Muscle of leg (tissue), 11 donors: ENCODE measurements around the gene CD36. TPM values are rescaled to one million over a fixed set of nuclear protein-coding genes. Genes with fewer than 3 reads are reported as not detected.

ENCODE experiments used
- DNase-seq: peaks from one replicate; pipeline ENCODE4 v3.0.0; 2013
- H3K27ac ChIP-seq: one replicate; pipeline ENCODE4 v1.5.1; 2013; ENCODE audit warnings: mild to moderate bottlenecking, low read length, control low read depth
- H3K27me3 ChIP-seq: one replicate; pipeline ENCODE4 v1.6.1; 2013; ENCODE audit warnings: low read length; ENCODE audit not compliant: control insufficient read depth, insufficient read depth
- H3K36me3 ChIP-seq: one replicate; pipeline ENCODE4 v1.6.1; 2013; ENCODE audit warnings: low read length; ENCODE audit not compliant: control insufficient read depth, insufficient read depth
- H3K4me1 ChIP-seq: one replicate; pipeline ENCODE4 v1.6.1; 2013; ENCODE audit warnings: low read length; ENCODE audit not compliant: control insufficient read depth, insufficient read depth
- H3K4me3 ChIP-seq: one replicate; pipeline ENCODE4 v1.5.1; 2013; ENCODE audit warnings: low read length, control low read depth
- H3K9me3 ChIP-seq: replicated peaks from 2 replicates; pipeline ENCODE4 v1.6.1; 2013; ENCODE audit warnings: low read depth, low read length; ENCODE audit not compliant: control insufficient read depth
- WGBS: methylation state at CpG from one replicate; pipeline ENCODE4 v1.1.5; 2013; ENCODE audit warnings: missing lambda C conversion rate; ENCODE audit not compliant: insufficient coverage; 5-methylcytosine and 5-hydroxymethylcytosine counted together
- polyA plus RNA-seq, 8 donors: library from polyadenylated mRNA; unstranded; fragments of 120-200 nt; gene quantifications; one replicate each; pipeline versions ENCODE4 v1.2.1 to v1.2.3, GENCODE V29; 2013; ENCODE audit warnings: inconsistent platforms in 1 of 8, low replicate concordance in 1 of 8; ENCODE audit not compliant: insufficient read length in 8 of 8, insufficient read depth in 1 of 8
- total RNA-seq: library from RNA; stranded (reverse); fragments of 120-200 nt; gene quantifications from one replicate; pipeline ENCODE4 v1.2.4, GENCODE V29; 2013

The CD36 gene
- total and polyA plus RNA-seq, 9 donors, result 200 to 321 (median 233) TPM

DNA sequence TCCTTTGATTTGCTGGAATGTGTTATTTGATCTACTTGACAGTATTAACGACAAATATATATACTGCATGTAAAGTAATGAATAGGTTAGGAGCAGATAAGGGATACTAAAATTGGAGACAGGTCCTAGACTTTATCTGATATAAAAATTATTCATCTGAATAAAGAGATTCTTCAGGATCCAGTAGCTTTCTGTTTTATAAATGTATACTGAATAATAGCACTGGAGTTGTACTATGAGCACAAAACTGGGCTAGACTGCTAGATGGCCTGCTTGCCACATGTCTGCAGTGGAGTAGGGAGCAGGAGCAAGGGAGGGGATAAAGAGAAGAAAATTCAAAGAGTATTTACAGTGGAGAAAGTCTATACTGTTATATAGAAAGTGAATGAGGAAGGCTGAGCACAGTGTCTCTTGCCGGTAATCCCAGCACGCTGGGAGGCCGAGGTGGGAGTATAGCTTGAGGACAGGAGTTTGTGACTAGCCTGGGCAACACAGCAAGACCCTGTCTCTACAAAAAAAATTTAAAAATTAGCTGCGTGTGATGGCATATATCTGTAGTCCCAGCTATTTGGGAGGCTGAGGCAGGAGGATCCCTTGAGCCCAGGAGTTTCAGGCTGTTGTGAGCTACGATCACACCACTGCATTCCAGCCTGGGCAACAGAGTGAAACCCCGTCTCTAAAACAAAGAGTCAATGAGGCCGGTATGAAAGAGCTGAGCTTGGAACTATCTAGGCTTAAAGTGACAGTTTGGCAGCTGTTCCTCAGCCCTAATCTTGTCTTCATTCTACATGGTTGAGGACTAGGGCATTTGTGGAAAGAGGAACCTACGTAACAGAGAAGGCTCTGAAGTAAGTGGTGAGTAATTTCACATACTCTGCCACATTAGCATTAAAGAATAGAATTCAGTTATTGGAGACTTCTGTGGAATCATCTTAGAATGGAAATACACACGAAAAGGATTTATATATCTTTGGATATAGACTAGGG is 41.8 kb downstream of the CD36 start:
- no peaks in the 10 kb centered on the region for H3K36me3 ChIP-seq
- DNase-seq, result peak; percentile 62

DNA sequence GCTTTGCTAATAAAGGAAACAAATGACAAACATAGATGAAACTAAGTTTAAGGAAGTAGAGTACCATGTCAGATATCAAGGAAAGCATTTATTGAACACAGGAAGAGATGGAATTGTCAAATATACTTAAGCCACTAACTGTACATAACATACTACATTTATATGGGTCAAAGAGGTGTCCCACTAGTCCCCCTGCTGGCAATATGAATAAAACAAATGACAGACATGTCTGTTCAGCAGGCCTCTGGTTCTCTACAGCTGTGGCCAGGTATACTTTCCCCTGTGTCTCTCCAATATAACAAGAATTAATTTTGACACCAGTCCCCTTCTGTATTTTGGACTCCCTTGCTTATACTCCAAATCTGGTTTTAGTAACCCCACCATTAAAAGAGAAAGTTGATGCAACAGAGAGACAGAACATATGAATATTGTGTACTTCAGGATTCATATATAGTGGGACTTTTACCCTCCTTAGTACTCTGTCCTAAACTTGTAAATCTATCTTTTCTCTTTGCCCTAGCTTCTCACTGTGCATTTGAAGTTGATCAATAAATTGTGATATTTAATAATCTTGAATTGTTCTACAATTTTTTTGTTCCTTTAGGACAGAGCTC is 42.9 kb downstream of the CD36 start:
- Histone ChIP-seq H3K4me1 (no peaks in the 10 kb centered on the region), H3K9me3 (no peaks in the 10 kb centered on the region), H3K27ac (no peak overlapping the region), H3K4me3 (no peak overlapping the region), H3K27me3 (no peaks in the 10 kb centered on the region), H3K36me3 (no peaks in the 10 kb centered on the region)
- peak; percentile 37 for DNase-seq

More for the DNA sequence above, 41.8 kb downstream of the CD36 start:
- no peak overlapping the region for H3K27ac ChIP-seq
- H3K4me3 ChIP-seq, result no peak overlapping the region
- no peaks in the 10 kb centered on the region for H3K9me3 ChIP-seq
- H3K4me1 ChIP-seq, result no peaks in the 10 kb centered on the region
- H3K27me3 ChIP-seq, result no peaks in the 10 kb centered on the region
- WGBS, result 94% methylated on average over 3 of the region's 10 CpGs

DNA sequence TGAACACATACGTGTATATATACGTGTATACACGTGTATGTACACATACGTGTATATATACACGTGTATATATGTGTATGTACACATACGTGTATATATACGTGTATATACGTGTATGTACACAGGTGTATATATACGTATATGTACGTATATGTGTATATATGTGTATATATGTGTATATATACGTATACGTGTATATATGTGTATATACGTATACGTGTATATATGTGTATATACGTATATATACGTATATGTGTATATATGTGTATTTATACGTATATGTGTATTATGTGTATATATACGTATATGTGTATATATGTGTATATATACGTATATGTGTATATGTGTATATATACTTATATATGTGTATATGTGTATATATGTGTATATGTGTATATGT is 44.3 kb downstream of the CD36 start:
- no peak overlapping the region for H3K27ac ChIP-seq
- H3K36me3 ChIP-seq, result no peaks in the 10 kb centered on the region
- no peaks in the 10 kb centered on the region for H3K9me3 ChIP-seq
- H3K4me1 ChIP-seq, result no peaks in the 10 kb centered on the region
- no peak for DNase-seq
- H3K4me3 ChIP-seq, result no peak overlapping the region
- 100% methylated on average over 1 of the region's 19 CpGs for WGBS
- H3K27me3 ChIP-seq, result no peaks in the 10 kb centered on the region

DNA sequence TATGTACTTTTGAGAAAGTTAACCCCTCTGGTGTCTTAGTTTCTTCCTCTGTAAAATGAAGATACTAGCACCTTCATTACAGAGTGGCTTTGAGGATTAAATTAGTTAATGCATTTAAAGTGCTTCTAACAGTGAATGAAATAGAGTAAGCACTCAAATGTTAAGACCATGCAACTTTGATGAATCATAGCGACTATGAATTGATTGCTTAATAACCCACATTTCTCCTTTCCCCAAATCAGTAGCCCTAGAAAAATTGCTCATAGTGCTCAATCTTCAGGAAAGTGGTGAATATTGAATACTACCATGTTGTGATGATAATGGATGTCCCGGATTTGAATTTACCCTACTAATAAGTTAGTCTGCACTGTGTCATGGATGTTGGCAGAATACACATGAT is 48.1 kb downstream of the CD36 start:
- Histone ChIP-seq H3K4me1 (no peaks in the 10 kb centered on the region), H3K27ac (no peak overlapping the region), H3K27me3 (no peaks in the 10 kb centered on the region), H3K9me3 (no peaks in the 10 kb centered on the region), H3K4me3 (no peak overlapping the region), H3K36me3 (no peaks in the 10 kb centered on the region)
- no CpG with 5 or more reads among the region's 2 CpGs for WGBS
- DNase-seq, result no peak

DNA sequence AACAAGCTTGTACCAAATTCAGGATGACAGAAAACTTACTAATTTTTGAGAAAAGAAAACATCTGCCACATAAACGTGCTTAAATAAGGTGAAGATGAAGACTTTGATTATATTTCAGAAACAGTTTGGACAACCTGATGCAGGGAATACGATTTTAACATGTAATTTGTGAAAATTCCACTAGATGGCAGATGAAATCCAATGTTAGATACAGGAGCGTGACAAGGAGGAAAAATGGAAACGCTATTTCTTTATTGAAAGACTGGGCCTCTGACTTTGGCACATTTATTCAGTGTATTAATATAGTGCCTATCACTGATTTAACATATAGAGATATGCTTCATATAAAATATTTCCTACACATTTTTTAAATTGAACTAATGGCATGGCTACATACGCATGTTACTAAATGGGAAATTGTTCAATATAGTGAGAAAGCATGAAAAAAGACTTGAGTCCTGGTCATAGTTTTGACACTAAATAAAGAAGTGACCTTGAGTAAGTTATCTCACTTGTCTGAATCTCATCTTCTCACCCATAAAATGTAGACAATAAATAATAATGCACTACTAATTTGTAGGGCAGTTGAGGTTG is 60.7 kb downstream of the CD36 start:
- Histone ChIP-seq H3K36me3 (no peaks in the 10 kb centered on the region), H3K27ac (no peak overlapping the region), H3K4me3 (no peak overlapping the region), H3K27me3 (no peaks in the 10 kb centered on the region), H3K4me1 (peaks cover 2% of the 10 kb centered on the region), H3K9me3 (peaks cover 4% of the 10 kb centered on the region)
- DNase-seq, result peak; percentile 81
- 0% methylated on average over 1 of the region's 5 CpGs for WGBS

DNA sequence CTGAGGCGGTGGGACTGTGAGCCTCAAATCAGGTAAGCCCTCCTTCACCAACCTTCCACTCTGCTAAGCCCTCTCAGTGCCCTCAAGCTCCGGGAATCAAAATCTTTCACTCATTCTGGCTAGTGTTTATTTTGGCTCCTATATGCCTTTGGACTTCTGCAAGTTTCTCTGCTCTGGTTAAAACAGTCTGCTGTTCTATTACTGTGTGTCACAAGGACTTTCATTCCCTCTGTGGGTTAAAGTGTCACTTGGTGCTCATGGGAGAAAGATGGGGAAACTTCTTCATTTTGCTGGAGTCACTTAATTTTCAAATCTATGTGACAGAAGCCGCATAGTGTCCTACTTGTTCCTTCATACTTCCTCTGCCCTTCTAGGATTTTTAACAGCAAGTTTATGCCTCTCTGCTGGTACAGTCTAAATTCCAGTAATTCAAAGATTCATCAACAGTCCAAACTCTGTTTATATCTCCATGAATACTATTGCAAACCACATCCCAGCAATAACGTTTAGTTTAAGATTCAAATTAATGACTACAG is 61.3 kb downstream of the CD36 start:
- no peak overlapping the region for H3K27ac ChIP-seq
- peaks cover 2% of the 10 kb centered on the region for H3K4me1 ChIP-seq
- H3K36me3 ChIP-seq, result no peaks in the 10 kb centered on the region
- no peak overlapping the region for H3K4me3 ChIP-seq
- H3K9me3 ChIP-seq, result peaks cover 3% of the 10 kb centered on the region
- 80% methylated on average over 2 of the region's 4 CpGs for WGBS
- H3K27me3 ChIP-seq, result no peaks in the 10 kb centered on the region
- DNase-seq, result no peak

DNA sequence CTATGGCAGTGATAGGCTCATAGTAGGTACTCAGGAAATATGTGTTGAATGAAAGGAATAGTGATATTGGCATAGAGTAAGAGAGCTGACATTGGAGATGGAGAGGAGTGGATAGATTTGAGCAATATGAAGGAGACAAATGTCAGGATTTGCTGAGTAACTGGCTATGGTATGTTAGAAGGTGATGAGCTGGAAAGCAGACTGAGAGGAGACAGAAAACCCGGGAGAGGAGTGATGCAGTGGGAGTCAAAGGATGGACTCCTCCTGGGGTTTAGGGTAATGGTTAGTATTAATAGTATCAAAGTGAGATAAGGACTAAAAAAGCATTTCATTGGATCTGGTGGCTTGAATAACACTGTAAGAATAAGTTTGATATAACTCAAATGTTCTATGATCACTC is 64.8 kb downstream of the CD36 start:
- WGBS, result 100% methylated on average over 1 of the region's 1 CpG
- DNase-seq, result no peak
- Histone ChIP-seq H3K27ac (no peak overlapping the region), H3K36me3 (no peaks in the 10 kb centered on the region), H3K4me1 (peaks cover 2% of the 10 kb centered on the region), H3K27me3 (no peaks in the 10 kb centered on the region), H3K9me3 (no peaks in the 10 kb centered on the region), H3K4me3 (no peak overlapping the region)

DNA sequence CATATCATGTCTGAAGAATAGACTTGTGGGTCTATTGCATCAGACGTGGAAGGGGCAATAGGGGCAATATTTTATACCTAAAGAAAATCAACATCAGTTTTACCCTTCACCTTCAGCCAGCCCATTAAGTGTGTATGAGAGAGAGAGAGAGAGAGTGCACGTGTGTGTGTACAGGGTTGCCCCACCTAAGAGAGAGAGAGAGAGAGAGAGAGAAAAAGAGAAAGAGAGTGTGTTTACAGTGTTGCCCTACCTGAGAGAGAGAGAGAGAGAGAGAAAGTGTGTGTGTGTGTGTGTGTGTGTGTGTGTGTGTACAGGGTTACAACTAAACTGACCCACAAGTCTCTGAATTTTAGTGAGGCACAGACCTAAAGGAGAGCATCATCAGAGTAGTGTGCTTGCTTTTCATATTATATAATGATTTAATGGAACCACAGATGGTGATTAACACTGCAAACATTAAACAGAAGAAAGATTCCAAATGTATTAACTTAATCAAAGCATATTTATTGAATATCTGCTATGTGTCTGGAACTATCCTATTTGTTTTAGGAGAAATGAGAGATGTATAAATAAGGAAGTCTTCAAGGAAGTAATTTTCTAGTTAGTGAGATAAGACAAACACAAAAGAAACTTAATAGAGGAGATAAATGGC is 66.8 kb downstream of the CD36 start:
- Histone ChIP-seq H3K36me3 (no peaks in the 10 kb centered on the region), H3K27ac (no peak overlapping the region), H3K4me3 (no peak overlapping the region), H3K9me3 (no peaks in the 10 kb centered on the region), H3K27me3 (no peaks in the 10 kb centered on the region), H3K4me1 (no peaks in the 10 kb centered on the region)
- 100% methylated on average over 1 of the region's 2 CpGs for WGBS
- no peak for DNase-seq

DNA sequence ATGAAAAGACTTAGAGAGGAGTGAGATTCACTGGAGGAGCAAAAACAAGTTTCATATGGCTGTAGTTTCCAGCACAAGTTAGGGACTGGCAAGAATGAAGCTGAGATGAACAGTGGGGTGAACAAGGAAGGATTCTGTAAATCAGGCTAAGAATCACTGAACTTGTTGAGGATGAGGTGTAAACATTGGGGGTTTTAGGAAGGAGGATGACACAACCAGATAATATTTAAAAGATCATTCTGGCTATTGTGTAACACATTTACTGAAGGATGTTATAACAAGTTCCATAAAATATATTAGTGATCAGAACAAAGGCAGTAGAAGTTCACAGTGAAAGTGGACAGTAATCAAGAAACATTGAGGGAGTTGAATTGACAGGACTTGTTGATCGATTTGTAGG is 68.9 kb downstream of the CD36 start:
- 100% methylated on average over 1 of the region's 1 CpG for WGBS
- Histone ChIP-seq H3K4me3 (no peak overlapping the region), H3K27me3 (no peaks in the 10 kb centered on the region), H3K4me1 (no peaks in the 10 kb centered on the region), H3K36me3 (no peaks in the 10 kb centered on the region), H3K9me3 (no peaks in the 10 kb centered on the region), H3K27ac (no peak overlapping the region)
- no peak for DNase-seq

DNA sequence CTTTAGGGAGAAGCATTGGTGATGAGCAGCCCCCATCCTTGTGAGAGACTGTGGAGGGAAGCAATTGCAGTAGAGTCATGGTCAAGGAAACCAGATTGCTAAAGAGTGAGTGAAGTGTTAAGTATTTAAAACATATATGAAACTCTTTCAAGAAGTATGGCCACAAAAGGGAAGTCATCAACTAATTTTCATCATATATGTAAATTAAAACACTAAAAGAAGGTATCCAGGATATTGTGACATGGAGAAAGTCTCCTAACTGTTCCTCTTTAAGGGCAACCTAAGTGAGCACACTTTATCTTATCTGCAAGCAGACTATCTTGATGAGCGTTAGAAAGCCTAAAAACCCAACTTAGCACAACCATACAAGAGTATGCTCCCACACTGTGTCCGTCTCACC is 69.7 kb downstream of the CD36 start:
- no peaks in the 10 kb centered on the region for H3K27me3 ChIP-seq
- H3K27ac ChIP-seq, result no peak overlapping the region
- no peaks in the 10 kb centered on the region for H3K9me3 ChIP-seq
- no peak for DNase-seq
- 100% methylated on average over 2 of the region's 2 CpGs for WGBS
- H3K4me3 ChIP-seq, result no peak overlapping the region
- no peaks in the 10 kb centered on the region for H3K36me3 ChIP-seq
- no peaks in the 10 kb centered on the region for H3K4me1 ChIP-seq
